NOMO-1 treated with DMSO at 0.1 percent for 48 hours (cell line): ENCODE data around the gene ZNF410.
"Not testable (repeated sequence)": the region's sequence is repeated elsewhere in the genome, so short reads cannot be mapped to it uniquely, and the experiment has no call there.

ENCODE experiments used
- DNase-seq: peaks from one replicate; lab custom pipeline; 2025; ENCODE audit not compliant: unreplicated experiment; lab: John Stamatoyannopoulos, UW

The ZNF410 gene

GRCh38 chr14:73886449-73887317 lies at the start of gene ZNF410:
TSS of gene ZNF410 (plus strand) at chr14:73886859. CDS start at chr14:73892176, 5,317 bp downstream.
- DNase-seq: peak; percentile 88

GRCh38 chr14:73838293-73839034 lies 48.2 kb upstream of the ZNF410 start:
- DNase-seq: not testable (repeated sequence)

- DNase-seq: no peak
Observed at GRCh38 chr14:73842201-73842600, 44.5 kb upstream of the ZNF410 start.

GRCh38 chr14:73842851-73843250 lies 43.8 kb upstream of the ZNF410 start:
- DNase-seq: no peak

GRCh38 chr14:73843296-73843695 lies 43.4 kb upstream of the ZNF410 start:
- DNase-seq: no peak

- DNase-seq: no peak
Observed at GRCh38 chr14:73846947-73847346, 39.7 kb upstream of the ZNF410 start.

- no peak for DNase-seq
Observed at GRCh38 chr14:73851000-73851399, 35.7 kb upstream of the ZNF410 start.

GRCh38 chr14:73851567-73852382 lies 34.9 kb upstream of the ZNF410 start, which contains the start of gene PTGR2:
TSS of gene PTGR2 (plus strand) at chr14:73851831. CDS start at chr14:73858863, 7,032 bp downstream.
- DNase-seq: peak; percentile 87

- DNase-seq: no peak
Observed at GRCh38 chr14:73859145-73859544, 27.5 kb upstream of the ZNF410 start.

GRCh38 chr14:73861073-73861472 lies 25.6 kb upstream of the ZNF410 start:
- DNase-seq: no peak

- DNase-seq: peak; percentile 22
Observed at GRCh38 chr14:73862480-73862879, 24.2 kb upstream of the ZNF410 start.

GRCh38 chr14:73863209-73863608 lies 23.4 kb upstream of the ZNF410 start:
- DNase-seq: no peak

- DNase-seq: no peak
Observed at GRCh38 chr14:73865534-73866113, 21.0 kb upstream of the ZNF410 start.

GRCh38 chr14:73869754-73870153 lies 16.9 kb upstream of the ZNF410 start:
- not testable (repeated sequence) for DNase-seq

- no peak for DNase-seq
Observed at GRCh38 chr14:73870525-73871235, 16.0 kb upstream of the ZNF410 start.

- no peak for DNase-seq
Observed at GRCh38 chr14:73873660-73874059, 13.0 kb upstream of the ZNF410 start.

GRCh38 chr14:73877790-73878189 lies 8.9 kb upstream of the ZNF410 start:
- no peak for DNase-seq

GRCh38 chr14:73878436-73878835 lies 8.2 kb upstream of the ZNF410 start:
- no peak for DNase-seq

- DNase-seq: no peak
Observed at GRCh38 chr14:73879027-73879426, 7.6 kb upstream of the ZNF410 start.
